K562 (cell line): ENCODE data around the gene WNT7A.

Experiments used
- CBFB ChIP-seq: sonication (generic); formaldehyde crosslinking; IDR thresholded peaks from 2 replicates; pipeline ENCODE4 v1.4.0; 2020; ENCODE audit warnings: mild to moderate bottlenecking, missing genetic modification reagents
- KLF16 ChIP-seq: IDR thresholded peaks from 2 replicates; pipeline ENCODE4 v1.6.1; 2016; ENCODE audit warnings: antibody characterized with exemption
- ZBTB40 ChIP-seq, 2 experiments: fragments of 450-650 bp in 1 of 2; sonication (generic) in 1 of 2; formaldehyde crosslinking in 1 of 2; IDR thresholded peaks; 2 replicates each; pipeline versions ENCODE4 v1.7.1 to v1.9.0; 2016 to 2022; ENCODE audit warnings: inconsistent platforms in 1 of 2, mild to moderate bottlenecking in 1 of 2, missing genetic modification reagents in 1 of 2

- no peak for TF ChIP-seq KLF16
- no peak for TF ChIP-seq ZBTB40 (IDR thresholded peaks at IDR 0.05)
- TF ChIP-seq ZBTB40 (CRISPR knock-in tag; IDR thresholded peaks at IDR 0.05) = no peak
- no peak for TF ChIP-seq CBFB (CRISPR knock-in tag)
Observed at GRCh38 chr3:13874891-13875290, 5.0 kb downstream of the WNT7A start.
